Activated CD8-positive, alpha-beta memory T cell treated with anti-CD3 and anti-CD28 coated beads, Interleukin-2, amount 50 U/mL, for 1 hour (primary cell): Measurements from ENCODE around the gene NUDCD3.

ENCODE experiments used
- DNase-seq: peaks from one replicate; pipeline ENCODE4 v3.0.0-alpha.2; 2020; ENCODE audit errors: extremely low read depth

NUDCD3 gene

DNA sequence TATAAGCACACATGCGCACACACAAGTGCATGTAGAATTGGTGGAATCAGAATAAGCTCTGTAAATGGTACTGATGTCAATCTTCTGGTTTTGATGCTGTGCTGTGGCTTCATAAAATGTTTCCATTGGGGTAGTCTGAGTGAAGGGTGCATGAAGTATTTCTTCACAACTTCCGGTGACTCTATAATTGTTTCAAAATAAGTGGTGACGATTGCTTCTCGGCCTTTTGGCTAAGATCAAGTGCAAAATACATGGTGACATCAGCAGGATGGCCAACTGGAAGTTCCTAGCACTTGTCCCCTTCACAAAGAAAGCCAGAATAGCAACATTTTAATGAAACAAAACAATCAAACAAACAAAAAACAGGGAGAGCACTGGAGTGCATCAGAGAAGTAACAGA, 123.5 kb downstream of the NUDCD3 start:
- DNase-seq: no peak

DNA sequence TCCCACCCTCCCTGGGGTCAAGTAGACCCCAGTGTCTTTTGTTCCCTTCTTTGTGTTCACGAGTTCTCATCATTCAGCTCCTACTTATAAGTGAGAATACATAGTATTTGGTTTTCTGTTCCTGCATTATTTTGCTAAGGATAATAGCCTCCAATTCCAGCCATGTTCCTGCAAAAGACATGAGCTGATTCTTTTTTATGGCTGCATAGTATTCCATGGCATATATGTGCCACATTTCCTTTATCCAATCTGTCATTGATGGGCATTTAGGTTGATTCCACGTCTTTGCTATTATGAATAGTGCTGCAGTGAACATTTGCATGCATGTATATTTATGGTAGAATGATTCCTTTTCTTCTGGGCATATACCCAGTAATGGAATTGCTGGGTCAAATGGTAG, 136.8 kb downstream of the NUDCD3 start:
- DNase-seq: no peak

DNA sequence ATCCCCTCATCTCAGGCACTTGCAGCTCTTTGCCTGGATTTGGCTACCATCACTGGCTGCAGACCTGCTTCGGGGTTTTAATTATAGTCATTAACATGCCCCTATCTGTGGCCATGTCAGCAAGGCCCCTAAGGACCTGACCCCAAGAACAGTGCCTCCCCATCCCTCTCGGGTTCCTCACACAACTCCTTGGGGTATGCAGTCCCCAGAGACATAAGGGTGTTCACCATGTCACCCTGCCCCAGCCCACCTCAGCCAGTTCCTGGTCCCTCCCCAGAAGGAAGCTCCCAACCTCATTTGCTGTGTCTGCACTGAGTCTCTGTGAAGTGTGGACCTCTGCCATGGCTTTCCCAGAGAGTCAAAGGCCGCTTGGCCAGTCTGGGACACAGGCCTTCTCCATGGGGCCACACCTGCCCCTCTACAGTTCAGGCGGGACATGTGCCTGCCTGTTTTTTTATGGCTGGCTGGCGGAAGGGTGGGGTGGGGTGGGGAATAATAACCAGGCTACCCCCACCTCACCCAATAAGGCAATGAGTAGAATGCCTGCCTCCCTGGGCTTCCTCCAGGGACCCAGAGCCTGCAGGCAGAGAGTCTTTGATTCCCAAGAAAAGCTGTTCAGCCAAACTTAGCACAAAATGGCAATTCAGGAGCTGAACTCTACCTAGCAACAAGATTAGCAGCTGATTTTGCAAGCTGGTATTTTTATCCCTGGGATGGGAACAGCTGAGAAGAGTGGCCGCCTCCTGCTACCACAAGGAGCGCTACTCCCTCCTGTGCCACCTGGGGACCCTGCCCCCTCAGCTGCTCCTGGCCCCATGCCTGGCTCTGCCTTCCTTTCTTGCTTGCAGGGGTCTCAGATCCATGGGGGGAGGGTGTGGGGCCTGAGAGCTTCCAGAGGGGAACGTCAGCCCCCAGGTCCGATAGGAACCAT, 141.3 kb downstream of the NUDCD3 start:
- DNase-seq: no peak

GRCh38 chr7:44348300-44348699, 142.2 kb downstream of the NUDCD3 start:
- no peak for DNase-seq

DNA sequence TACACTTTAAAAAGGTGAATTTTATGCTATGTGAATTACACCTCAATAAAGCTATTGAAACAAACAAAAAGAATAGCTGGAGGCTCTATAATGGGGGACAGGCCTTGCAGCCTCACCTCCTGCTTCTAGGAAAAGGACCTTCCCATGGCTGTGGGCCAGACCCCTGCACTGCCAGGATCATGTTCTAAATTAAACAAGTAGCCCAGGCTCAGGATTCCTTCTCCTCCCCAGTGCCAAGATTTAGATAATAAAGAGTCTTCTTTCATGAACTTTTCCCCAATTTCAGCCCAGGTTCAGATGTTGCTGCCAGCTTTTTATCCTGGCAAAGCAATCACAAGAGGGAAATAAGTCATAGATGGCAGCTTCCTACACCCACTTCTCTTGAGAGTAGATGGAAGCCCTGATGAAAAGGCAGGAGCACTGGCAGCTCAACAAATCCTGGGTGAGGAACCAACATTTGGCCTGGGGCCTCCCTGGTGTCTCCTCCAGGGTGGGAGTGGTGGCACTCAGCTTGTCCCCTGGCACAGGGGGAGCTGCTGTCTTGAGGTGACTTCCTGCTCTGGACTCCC, 142.8 kb downstream of the NUDCD3 start:
- DNase-seq: no peak

DNA sequence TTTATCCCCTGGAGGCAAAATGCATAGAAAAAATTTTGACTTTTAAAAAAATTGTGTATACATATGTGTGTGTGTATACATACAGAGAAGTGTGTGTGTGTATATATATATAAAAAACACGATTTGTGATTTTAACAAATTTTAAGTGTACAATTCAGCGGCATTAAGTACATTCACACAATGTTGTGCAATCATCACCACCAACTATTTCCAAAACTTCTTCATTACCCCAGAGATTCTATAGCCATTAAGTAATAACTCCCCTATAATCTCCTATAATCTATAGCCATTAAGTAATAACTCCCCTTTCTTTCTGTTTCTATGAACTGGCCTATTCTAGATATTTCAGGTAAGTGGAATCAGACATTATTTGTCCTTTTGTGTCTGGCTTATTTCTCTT, 144.4 kb downstream of the NUDCD3 start:
- DNase-seq: no peak

GRCh38 chr7:44341401-44341800, 149.1 kb downstream of the NUDCD3 start:
- no peak for DNase-seq

DNA sequence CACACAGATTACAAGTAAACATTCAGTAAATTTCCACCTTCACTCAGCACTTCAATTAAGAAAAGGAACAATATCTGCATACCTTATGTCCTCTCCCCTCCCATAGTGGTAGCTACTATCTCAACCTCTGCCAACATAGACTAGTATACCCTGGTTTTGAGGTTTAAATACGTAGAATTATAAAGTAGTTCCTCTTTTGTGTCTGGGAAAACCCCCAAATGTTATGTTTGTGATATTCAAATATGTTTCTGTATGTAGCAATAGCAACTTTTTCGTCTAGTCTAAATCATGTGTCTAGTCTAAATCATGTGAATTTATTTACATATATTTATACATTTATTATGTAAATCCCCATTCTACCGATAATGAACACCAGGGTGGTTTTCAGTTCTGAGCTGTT, 151.9 kb downstream of the NUDCD3 start:
- no peak for DNase-seq

DNA sequence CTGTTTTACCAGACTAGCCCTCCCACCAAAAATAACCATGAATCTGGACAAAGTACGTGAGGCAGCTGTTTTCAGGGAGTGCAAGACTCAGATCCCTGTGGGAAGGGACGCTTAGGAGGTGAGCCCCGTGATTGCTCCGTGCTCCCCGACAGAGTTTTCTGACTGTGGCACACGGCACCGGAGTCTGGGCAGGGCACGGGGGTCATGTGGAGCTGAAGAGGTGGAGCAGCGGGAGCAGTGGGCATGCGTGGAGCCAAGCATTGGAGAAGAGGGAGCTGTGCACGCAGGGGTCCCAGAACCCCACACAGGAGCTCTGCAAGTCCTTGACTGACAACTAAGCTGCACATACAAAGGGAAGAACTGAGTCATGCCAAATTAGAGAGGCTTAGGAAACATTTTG, 154.0 kb downstream of the NUDCD3 start:
- no peak for DNase-seq

DNA sequence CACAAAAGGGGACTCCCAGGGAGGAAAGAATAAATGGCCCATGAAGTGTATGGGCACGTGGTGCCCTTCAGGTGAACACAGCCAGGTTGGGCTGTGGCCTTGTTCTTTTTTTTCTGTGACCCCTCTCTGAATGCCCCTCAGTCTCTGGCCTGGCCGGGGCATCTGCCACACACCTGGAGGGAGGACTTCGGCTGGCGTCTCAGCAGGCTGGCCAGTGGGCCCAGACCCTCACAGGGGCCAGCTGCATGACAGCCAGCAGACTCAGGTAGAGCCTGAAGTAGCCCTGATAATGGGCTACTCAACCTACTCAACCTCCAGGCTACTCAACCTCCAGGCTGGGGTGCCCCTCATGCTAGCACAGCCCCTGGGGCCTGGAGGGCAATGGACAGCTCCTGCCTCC, 155.3 kb downstream of the NUDCD3 start:
- no peak for DNase-seq

GRCh38 chr7:44334734-44335097, 155.7 kb downstream of the NUDCD3 start:
- DNase-seq: no peak

DNA sequence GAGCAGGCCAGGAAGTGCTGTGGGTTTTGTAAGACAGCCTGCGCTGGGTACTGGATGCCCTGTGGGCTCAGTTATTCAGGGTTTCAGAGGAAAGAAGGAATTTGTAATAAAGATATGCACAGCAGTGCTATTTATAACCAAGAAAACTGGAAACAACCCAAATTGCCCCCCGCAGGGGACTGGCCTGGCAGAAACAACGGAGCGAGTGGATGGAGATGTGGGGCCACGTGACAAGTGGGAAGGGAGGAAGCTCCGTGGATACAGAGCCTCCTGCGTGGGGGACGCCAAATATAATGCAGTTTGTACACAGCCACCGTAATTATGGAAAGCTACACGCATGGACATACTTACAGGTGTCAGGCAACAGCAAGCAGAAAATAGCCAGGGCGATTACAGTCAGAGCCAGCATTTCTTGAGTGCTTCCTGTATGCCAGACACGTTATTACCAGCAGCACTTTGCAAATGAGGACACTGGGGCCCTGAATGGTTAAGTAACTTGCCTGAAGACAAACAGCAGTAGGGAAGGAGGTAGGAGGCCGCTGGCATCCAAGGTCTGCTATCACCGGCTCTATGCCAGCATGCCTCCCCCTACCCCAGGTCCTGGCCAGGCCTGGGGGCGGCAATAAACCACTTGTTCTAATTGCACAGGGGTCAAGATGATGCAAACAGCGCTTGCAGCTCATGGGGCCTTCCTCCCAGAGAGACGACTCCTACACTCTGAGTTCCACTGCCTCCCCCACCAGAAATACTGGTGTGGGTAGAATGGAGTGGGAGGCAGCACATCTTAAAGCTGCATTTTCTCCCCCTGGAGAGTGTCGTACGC, 156.3 kb downstream of the NUDCD3 start:
- DNase-seq: no peak

DNA sequence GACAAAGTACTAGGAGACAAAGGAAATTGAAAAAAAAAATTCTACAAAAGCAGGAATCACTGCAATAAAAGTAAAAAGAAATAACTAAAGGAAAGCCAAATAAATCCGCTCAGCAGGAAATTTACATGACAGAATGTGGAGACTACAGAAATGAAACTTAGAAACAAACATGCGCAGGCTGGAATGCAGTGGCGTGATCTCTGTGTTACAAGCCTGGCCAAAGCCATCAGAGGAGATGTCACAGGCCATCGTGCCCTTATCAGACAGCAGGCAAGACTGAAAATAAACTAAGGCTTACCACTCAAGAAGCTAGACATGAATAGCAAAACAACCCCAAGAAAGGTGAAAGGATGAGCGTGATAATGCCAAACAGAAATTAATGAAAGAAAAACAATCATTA, 158.8 kb downstream of the NUDCD3 start:
- DNase-seq: no peak

DNA sequence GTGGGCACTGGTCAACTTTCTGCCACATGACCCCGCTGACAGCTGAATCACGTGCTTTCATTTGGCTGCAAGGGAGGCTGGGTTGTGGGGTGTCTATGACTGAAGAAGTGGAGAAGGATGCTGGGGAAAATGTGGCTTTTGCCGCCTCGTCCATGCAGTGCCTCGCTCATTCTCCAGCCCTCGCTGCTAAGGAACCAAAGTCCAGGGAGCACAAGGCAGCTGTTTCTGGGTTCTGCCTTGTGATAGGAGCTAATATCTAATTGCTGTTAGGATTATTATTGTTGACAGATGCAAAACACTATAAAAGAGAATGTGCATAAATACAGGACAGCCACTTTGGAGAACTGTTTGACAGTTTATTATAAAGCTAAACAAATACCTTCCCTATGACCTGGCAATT, 160.1 kb downstream of the NUDCD3 start:
- no peak for DNase-seq

DNA sequence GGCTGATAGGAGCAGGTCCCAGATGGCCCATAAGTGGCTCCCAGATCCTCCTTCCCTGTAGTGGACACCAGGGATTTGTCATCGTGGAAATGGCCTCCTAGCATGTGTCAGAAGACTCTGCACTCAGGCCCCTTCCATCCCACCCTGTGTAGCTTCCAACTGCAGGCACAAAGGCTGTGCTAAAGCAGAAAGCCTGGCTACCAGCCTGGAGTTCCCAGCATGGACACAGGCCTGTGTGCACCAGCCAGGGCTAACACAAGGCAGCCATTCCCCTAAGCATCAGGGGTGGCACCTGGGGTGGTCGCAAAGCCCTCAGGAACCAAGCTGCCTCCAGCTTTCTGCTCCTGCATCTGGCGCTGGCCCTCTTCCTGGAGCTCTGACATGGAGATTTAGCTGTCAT, 160.6 kb downstream of the NUDCD3 start:
- no peak for DNase-seq
